ENCODE results near the gene NOTCH1.

NOTCH1 gene

GRCh38 chr9:136544964-136545691, 720 bp downstream of the NOTCH1 start:
- peak; percentile 34 for DNase-seq (ENCODE audit: low read depth)

DNA sequence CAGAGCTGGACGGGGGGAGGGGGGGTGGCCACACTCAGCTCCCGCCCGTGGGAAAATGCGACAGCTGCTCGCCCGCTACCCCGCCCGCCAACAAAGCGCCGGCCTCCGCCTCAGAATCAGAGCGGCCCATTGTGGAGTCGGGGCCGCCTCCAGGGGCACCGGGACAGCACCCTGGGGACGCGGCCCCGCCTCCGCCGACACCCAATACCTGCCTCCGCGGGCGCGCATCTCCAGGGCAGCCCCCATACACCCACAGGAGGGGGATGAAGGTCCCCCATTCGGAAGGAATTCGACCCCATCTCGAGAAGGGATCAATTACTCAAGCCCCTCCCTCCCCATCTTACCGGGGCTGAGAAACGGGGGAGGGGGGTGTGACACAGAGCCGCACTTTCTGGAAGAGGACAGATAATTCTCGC, 1.3 kb downstream of the NOTCH1 start:
- DNase-seq (ENCODE audit: low read depth), result peak; percentile 50

GRCh38 chr9:136543830-136544547, 1.9 kb downstream of the NOTCH1 start:
- DNase-seq (ENCODE audit: low read depth), result no peak

GRCh38 chr9:136543280-136543679, 2.6 kb downstream of the NOTCH1 start:
- no peak for DNase-seq (ENCODE audit: low read depth)

DNA sequence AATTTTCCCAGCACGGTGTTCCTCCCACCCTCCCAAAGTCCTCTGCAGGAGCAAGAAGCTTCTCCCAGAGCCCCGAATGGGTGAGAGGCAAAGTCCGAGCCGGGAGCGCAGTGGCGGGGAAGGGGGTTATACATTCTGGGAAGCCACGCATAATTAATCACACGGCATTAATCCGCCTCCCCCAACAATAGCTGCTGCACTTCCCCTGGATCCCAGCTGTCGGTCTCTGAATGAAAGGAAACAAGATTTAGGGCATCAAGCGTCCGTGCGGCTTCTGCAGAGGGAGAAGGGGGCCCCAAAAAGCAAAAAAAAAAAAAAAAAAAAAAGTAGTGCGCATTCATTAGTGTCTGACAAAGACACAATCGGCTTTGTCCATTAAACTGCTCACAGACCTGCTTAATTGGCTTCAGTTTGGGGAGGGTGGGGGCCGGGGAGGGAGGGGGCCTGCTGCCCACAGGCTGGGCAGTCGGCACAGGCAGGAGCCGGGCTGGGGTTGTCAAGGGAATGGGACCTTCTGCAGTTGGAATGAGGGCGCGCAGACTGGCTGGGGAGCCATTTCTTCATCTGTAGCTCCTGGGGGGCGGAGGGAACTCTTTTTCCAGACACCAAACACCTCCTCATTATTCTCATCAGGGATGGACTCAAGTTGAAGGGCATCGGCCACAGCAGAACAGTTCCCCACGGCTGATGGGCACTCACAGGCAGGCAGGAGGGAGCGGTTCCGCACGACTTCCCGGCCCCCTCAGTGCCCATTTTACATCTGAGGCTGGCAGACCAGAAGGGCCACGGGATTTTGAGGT, 3.4 kb downstream of the NOTCH1 start:
- no peak for DNase-seq (ENCODE audit: low read depth)

DNA sequence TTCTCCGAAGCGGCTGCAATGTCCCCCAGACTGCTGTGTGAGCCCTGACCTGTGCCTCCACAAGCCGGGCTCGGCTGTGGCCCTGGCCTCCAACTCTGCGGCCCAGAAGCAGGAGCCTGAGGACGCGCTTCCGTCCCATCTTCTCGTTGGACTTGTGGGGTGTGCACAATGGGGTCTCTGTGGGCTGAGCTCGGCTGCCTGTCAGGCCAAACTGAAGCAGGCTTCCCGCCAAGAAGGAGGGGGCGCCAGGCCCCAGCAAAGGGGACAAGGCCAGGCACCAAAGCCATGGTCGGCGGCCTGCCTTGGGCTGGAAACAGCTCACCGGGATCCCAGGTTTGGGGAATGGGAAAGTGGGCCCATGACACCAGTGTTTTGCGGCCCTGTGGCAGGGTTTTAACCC, 4.1 kb downstream of the NOTCH1 start:
- no peak for DNase-seq (ENCODE audit: low read depth)

DNA sequence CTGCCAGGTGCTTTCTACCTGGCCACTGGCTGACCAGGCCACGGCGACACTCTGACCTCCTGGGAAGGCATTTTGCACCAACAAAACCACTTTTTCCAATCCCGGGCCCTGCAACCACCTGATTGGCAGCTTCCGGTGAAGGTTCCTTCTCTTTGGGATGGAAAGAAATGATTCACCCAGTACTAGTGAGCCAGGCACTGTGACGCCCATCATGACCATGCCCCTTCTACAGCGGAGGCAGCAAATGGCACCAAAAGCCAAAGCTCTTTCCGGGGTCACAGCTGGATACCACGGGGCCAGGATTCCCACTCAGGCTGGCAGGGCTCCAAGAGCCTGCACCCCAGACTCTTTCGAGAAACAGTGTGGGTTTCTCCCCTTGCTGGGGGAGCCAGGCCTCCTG, 4.7 kb downstream of the NOTCH1 start:
- no peak for DNase-seq (ENCODE audit: low read depth)

DNA sequence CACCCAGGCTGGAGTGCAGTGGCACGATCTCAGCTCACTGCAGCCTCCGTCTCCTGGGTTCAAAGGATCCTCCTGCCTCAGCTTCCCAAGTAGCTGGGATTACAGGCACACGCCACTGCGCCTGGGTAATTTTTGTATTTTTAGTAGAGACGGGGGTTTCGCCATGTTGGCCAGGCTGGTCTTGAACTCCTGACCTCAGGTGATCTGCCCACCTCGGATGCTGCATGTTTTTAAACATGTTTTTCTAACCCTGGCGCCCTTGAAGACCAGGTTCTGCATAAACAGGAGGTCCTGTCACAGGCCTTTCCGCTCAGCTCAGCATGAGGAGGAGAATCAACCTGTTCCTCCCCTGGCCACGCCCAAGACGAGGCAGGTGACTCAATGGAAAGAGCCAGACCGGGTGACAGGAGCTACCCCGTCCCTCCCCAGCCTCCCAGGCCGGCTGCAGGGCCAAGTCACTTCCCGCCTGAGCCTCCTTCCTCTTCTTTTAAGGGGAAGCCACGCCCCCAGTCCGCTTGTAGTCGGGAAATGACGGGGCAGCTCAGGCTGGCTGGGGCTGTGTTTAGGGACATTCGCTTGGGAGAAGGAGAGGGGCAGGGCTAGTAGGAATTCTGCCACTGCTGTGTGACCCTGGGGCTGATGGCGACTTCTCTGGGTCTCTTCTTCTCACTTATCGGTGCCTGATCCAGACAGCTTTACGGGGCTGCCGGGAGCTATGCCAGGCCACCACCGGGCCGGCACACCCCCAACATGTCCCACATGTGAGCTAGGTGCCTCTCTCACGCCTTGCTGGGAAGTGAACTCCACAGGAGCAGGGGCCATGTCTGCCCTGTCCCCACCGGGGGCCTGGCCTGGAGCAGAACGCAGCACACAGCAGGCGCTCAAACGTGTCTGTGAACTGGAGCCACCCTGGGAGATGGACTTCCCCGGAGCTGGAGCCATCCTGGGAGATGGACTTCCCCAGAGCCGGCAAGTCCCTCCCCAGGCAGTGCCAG, 6.1 kb downstream of the NOTCH1 start:
- DNase-seq (ENCODE audit: low read depth), result peak; percentile 42

GRCh38 chr9:136538599-136539426, 7.0 kb downstream of the NOTCH1 start:
- peak; percentile 25 for DNase-seq (ENCODE audit: low read depth)

DNA sequence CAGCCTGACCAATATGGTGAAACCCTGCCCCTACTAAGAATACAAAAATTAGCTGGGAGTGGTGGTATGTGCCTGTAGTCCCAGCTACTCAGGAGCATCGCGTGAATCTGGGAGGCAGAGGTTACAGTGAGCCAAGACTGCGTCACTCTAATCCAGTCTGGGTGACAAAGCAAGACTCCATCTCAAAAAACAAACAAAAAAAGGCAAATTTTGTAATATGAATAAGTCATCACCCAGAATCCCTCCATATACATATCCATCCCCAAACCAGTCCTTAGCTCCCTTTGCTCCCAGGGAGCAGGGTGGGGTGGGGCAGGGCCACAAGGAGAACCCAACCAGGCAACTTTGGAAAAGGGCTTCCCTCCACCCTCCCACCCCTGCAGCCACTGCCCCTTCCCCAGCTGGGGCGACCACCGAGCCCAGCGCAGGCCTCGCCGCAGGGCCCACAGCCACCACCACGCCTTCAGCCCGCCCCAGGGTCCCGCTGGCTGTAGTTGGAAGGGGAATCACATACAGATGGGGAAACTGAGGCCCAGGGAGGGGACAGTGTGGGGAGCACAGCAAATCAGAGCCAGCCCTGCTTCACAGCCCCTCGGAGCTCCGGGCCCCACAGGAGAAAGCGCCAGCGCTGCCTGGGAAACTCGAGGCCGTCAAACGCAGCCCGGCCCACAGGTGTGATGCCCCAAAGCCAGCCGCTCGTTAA, 7.8 kb downstream of the NOTCH1 start:
- DNase-seq (ENCODE audit: low read depth), result peak; percentile 59

DNA sequence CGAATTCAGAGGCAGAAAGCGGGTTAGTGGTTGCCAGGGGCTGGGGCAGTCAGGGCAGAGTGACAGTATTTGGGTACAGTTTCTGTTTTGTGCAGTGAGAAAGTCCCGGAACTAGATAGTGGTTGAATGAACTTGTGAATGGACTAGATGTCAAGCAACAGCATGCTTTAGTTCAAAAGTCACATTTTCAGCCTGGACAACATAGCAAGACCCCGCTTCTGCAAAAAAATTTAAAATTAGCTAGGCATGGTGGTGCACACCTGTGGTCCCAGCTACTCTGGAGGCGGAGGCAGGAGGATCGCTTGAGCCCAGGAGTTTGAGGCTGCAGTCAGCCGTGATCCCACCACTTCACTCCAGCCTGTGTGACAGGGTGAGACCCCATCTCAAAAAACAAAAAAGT, 8.4 kb downstream of the NOTCH1 start:
- DNase-seq (ENCODE audit: low read depth), result no peak

DNA sequence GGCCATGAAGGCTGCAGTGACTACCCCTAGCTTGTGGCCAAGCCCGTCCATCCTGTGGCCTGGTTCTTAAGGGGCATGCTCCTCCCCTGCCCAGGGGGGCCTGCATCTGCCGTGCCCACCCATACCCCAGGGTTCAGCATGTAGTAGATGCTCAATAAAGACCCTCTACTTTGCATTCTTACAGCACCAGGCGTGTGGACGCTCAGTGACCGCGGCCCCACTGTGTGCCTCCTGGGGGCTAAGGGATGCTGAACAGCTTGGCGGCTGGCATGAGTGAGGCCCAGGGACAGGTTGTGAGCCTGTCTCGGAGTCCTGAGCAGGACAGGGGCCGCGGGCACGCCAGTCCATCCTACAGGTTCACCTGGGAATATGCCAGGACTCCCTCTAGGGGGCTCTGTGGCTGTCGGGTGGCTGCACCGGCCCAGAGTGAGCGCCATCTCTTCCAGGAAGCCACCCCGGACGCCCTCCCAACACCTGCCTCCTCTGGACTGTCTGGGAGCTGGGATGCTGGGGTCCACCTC, 9.1 kb downstream of the NOTCH1 start:
- DNase-seq (ENCODE audit: low read depth), result no peak

- DNase-seq (ENCODE audit: low read depth), result no peak
Observed at GRCh38 chr9:136536051-136536720, 9.7 kb downstream of the NOTCH1 start.

DNA sequence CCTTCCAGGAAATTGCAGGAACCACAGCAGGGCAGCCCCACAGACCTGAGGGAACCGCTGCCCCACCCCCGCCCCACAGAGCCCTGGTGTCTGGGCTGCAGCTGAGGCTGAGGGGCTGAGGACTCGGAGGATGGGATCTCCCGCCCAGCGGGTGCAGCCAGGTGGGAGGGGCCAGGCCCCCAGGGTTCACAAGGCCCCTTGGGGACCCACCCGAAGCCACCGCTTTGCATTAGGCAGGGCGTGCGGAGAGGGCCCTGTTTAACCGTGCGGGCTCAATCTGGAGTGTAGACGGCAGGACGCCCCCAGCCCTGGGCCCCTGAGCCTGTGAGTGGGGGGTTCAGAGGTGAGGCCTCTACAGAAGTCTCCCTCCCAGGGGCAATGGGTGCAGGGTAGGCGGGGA, 10.8 kb downstream of the NOTCH1 start:
- no peak for DNase-seq (ENCODE audit: low read depth)

DNA sequence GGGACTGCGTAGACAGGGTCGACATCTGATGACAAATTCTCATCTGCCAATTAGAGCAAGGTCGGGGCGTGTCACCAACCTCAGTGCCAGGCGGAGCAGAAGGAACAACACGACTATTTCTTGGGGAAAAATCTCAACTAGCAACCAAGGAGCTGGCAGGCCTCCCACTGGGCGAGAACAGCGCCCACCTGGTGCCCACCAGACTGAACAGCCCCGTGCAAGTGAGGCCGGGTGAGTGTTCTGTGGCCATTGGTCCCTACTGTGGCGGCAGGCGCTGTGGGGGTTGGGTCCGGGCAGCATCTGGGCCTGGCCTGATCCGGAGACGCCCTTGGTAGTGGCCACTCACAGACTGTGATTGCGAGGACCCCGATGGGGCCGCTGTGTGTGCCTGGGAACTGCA, 11.5 kb downstream of the NOTCH1 start:
- DNase-seq (ENCODE audit: low read depth), result no peak

- DNase-seq (ENCODE audit: low read depth), result no peak
Observed at GRCh38 chr9:136533775-136534157, 12.1 kb downstream of the NOTCH1 start.

DNA sequence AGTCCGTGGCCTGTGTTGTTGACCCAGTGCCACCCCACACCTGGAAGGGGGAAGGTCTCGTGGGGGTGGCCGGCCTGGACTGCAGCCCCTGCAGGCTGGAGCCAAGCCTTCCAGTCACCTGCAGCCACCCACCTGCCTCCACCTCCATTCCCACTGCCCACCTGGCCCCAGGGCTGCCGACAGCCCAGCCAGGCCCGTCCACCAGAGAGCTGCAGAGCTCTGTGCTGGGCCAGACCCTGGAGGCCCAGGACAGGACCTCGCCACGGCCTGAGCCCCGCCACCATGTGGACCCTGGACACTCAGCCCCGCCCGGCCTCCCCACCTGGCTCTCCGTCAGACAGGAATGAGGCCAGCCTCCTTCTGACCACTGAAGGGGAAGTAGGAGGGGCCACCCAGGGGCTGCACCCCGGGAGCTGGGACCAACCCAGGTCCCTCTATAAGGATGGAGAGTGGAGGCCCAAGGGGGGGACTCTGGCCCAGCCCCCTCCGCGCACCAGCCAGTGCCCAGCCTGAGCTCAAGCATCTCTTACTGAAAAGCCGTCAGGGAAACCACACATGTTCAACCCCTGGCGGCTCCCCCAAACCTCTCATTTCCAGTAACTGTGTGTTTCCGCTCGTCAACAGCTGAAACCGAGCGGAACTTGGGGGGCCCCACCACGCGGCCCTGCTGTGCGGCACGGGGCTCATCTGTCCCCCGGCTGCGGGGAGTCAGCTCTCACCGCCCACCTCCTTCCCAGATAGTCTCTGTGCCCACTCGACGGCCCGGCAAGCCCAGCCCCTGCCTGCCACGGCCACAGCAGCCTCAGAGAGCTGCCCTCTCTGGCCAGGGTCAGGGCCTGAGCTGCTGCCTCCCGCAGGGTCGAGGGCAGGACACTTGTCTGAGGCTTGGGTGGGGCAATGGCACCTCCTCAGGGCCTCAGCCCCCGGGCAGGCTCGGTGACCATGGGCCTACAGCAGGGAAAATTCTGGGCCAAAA, 12.8 kb downstream of the NOTCH1 start:
- no peak for DNase-seq (ENCODE audit: low read depth)
